ENCODE measurements around the gene CLEC10A. TPM values are rescaled to one million over a fixed set of nuclear protein-coding genes. Genes with fewer than 3 reads are reported as not detected.

Gene CLEC10A
- total and polyA plus RNA-seq, 10 of the 15 experiments (the other 5 are each of a cell fraction or from before 2014, with no cell fraction given): not detected

DNA sequence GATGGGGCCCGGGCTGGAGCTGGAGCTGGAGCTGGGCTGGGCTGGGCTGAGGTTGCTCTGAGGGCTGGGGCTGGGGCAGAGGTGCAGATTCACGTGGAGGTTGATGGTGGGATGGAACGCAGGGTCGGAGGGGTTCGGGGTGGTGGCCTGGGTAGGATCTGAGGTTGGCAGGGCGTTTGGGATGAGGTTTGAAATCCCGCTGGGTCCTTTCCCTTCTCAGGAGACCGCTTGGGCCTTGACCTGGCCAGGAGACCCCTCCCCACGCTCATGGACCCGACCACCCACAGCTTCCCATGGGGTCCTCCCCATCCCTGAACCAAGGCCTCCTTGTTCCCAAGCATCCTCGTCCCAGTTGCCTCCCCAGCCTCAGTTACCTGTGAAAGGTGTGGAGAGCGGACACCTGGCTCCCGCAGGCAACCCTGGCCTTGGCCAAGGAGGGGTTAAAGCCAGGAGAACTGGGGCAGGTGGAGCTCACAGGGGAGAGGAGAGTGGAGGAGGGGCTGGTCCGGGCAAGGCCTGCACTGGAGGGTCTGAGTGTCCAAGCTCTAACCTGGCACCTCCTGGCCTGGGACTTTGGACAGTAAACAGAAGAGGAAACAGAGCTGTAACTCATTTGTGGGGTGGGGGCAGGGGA is 34.3 kb upstream of the CLEC10A start, which contains the start of gene ASGR2:
ASGR2 (minus strand) TSS at position 582 of the 634 bp plus-strand sequence. CDS start 582 bp downstream, outside the sequence.
- H3K9ac ChIP-seq (ENCODE audit: control insufficient read depth, insufficient read depth, low read length): no peak within 1 kb of the TSS
- H3K27ac ChIP-seq (ENCODE audit: control insufficient read depth, insufficient read depth): no peak within 1 kb of the TSS
- ChIA-PET RAD21 (ENCODE audit: unreplicated experiment) (interaction anchor here (1.3 kb wide), 1 partner anchor 19 kb away, joined by 4 read pairs; no protein-coding TSS in a partner anchor), POLR2A (no interaction called here), CTCF (no interaction called here), SMC1A (ENCODE audit: uncharacterized antibody, unreplicated experiment) (no interaction called here)
- no peaks in the 10 kb centered on the region for H3K79me2 ChIP-seq (ENCODE audit: control insufficient read depth, insufficient read depth, low read length)
- no peak within 1 kb of the TSS for H3K4me3 ChIP-seq
- no peak for FAIRE-seq
- no TSS peak for BruUV-seq (replicated peaks)
- DNase-seq (ENCODE audit: low read depth, low spot score): no peak
- no peak within 1 kb of the TSS for H3K4me2 ChIP-seq (ENCODE audit: control insufficient read depth, insufficient read depth)
- no peaks in the 10 kb centered on the region for H3K36me3 ChIP-seq (ENCODE audit: control insufficient read depth in 2 of 2, insufficient read depth in 2 of 2, low read length in 1 of 2)
- H3K4me1 ChIP-seq (ENCODE audit: control insufficient read depth, insufficient read depth, low read length): peaks cover 6% of the 10 kb centered on the region
- intact Hi-C loops (cut with micrococcal nuclease; ENCODE audit: unreplicated experiment) (no loop called here), in situ Hi-C loops (cut with MboI) (no loop called here)
- no peak for ATAC-seq
- H4K20me1 ChIP-seq (ENCODE audit: control insufficient read depth, insufficient read depth): no peaks in the 10 kb centered on the region
- no peaks in the 10 kb centered on the region for H3K9me3 ChIP-seq (replicated peaks; ENCODE audit: control insufficient read depth, insufficient read depth, low read length)
- H3K27me3 ChIP-seq (replicated peaks in 1 of 2; ENCODE audit: control insufficient read depth in 2 of 2, insufficient read depth in 2 of 2, low read length in 1 of 2): no peaks in the 10 kb centered on the region
- H2AFZ ChIP-seq (ENCODE audit: control insufficient read depth, low read depth, low read length): no peak within 1 kb of the TSS
- 50% methylated on average over 14 of the region's 14 CpGs for WGBS (ENCODE audit: insufficient coverage, insufficient replicate concordance, low lambda C conversion rate, missing lambda C conversion rate)
- TF ChIP-seq DPF2 (IDR thresholded peaks at IDR 0.05) (no peak), SMC3 (IDR thresholded peaks at IDR 0.05; ENCODE audit: borderline replicate concordance, low read length) (no peak), SPI1 (IDR thresholded peaks at IDR 0.05; ENCODE audit: borderline replicate concordance, insufficient read depth, low read depth, low read length) (no peak), ZNF217 (IDR thresholded peaks at IDR 0.05) (no peak), POLR2AphosphoS5 (IDR thresholded peaks at IDR 0.05; ENCODE audit: low read length) (no peak), POLR2AphosphoS2 (IDR thresholded peaks at IDR 0.05; ENCODE audit: low read depth, low read length) (no peak), POLR2A (IDR thresholded peaks at IDR 0.05; ENCODE audit: low read depth, low read length) (no peak), ATF7 (IDR thresholded peaks at IDR 0.05; ENCODE audit: low read depth) (no peak), NR2F1 (conservative IDR thresholded peaks at IDR 0.05) (no peak), KLF5 (IDR thresholded peaks at IDR 0.05; ENCODE audit: partially characterized antibody) (no peak), YY1 (IDR thresholded peaks at IDR 0.05; ENCODE audit: low read depth, low read length) (no peak)
- TF ChIP-seq, protein P1, sequence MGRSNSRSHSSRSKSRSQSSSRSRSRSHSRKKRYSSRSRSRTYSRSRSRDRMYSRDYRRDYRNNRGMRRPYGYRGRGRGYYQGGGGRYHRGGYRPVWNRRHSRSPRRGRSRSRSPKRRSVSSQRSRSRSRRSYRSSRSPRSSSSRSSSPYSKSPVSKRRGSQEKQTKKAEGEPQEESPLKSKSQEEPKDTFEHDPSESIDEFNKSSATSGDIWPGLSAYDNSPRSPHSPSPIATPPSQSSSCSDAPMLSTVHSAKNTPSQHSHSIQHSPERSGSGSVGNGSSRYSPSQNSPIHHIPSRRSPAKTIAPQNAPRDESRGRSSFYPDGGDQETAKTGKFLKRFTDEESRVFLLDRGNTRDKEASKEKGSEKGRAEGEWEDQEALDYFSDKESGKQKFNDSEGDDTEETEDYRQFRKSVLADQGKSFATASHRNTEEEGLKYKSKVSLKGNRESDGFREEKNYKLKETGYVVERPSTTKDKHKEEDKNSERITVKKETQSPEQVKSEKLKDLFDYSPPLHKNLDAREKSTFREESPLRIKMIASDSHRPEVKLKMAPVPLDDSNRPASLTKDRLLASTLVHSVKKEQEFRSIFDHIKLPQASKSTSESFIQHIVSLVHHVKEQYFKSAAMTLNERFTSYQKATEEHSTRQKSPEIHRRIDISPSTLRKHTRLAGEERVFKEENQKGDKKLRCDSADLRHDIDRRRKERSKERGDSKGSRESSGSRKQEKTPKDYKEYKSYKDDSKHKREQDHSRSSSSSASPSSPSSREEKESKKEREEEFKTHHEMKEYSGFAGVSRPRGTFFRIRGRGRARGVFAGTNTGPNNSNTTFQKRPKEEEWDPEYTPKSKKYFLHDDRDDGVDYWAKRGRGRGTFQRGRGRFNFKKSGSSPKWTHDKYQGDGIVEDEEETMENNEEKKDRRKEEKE (IDR thresholded peaks at IDR 0.05): no peak
